HL-60/S4 treated with phorbol 12-myristate 13-acetate at 8.2 ng/mL for 4 days and 3 days (cell line): ENCODE data around the gene CDC42EP2.

Experiments
- in situ Hi-C: fragments of 300-500 bp; cut with MboI; formaldehyde crosslinking; loops from 2 replicates; pipeline ENCODE4 v1.15.0; 2022; ENCODE audit warnings: low sequenced_read_pairs

The CDC42EP2 gene

GRCh38 chr11:65297026-65297672 is 17.5 kb upstream of the CDC42EP2 start:
- in situ Hi-C loops = no loop called here

- in situ Hi-C loops = no loop called here
Measured at GRCh38 chr11:65298131-65298535, 16.5 kb upstream of the CDC42EP2 start.

- in situ Hi-C loops = no loop called here
Measured at GRCh38 chr11:65298655-65299179, 15.9 kb upstream of the CDC42EP2 start.

GRCh38 chr11:65300621-65301275 is 13.9 kb upstream of the CDC42EP2 start:
- in situ Hi-C loops = no loop called here

- in situ Hi-C loops = no loop called here
Measured at GRCh38 chr11:65301491-65302329, 13.0 kb upstream of the CDC42EP2 start.

GRCh38 chr11:65303555-65303954 is 11.1 kb upstream of the CDC42EP2 start:
- in situ Hi-C loops = no loop called here

GRCh38 chr11:65304110-65304509 is 10.6 kb upstream of the CDC42EP2 start:
- in situ Hi-C loops = no loop called here

- in situ Hi-C loops = no loop called here
Measured at GRCh38 chr11:65304613-65305012, 10.1 kb upstream of the CDC42EP2 start.

GRCh38 chr11:65305501-65306268 is 9.0 kb upstream of the CDC42EP2 start:
- in situ Hi-C loops = no loop called here

GRCh38 chr11:65307298-65308229 is 7.1 kb upstream of the CDC42EP2 start:
- in situ Hi-C loops = no loop called here

GRCh38 chr11:65308281-65308891 is 6.3 kb upstream of the CDC42EP2 start:
- in situ Hi-C loops = no loop called here

GRCh38 chr11:65309006-65309405 is 5.7 kb upstream of the CDC42EP2 start:
- in situ Hi-C loops = no loop called here

GRCh38 chr11:65310215-65310614 is 4.5 kb upstream of the CDC42EP2 start:
- in situ Hi-C loops = no loop called here

- in situ Hi-C loops = no loop called here
Measured at GRCh38 chr11:65310736-65311135, 3.9 kb upstream of the CDC42EP2 start.

- in situ Hi-C loops = no loop called here
Measured at GRCh38 chr11:65311170-65311678, 3.4 kb upstream of the CDC42EP2 start.

GRCh38 chr11:65315204-65315865 is 669 bp downstream of the CDC42EP2 start:
- in situ Hi-C loops = no loop called here

- in situ Hi-C loops = no loop called here
Measured at GRCh38 chr11:65315866-65316226, 1.2 kb downstream of the CDC42EP2 start.

- in situ Hi-C loops = no loop called here
Measured at GRCh38 chr11:65316227-65317024, 1.8 kb downstream of the CDC42EP2 start.
